ENCODE results near the gene DMRT3.

Gene DMRT3

DNA sequence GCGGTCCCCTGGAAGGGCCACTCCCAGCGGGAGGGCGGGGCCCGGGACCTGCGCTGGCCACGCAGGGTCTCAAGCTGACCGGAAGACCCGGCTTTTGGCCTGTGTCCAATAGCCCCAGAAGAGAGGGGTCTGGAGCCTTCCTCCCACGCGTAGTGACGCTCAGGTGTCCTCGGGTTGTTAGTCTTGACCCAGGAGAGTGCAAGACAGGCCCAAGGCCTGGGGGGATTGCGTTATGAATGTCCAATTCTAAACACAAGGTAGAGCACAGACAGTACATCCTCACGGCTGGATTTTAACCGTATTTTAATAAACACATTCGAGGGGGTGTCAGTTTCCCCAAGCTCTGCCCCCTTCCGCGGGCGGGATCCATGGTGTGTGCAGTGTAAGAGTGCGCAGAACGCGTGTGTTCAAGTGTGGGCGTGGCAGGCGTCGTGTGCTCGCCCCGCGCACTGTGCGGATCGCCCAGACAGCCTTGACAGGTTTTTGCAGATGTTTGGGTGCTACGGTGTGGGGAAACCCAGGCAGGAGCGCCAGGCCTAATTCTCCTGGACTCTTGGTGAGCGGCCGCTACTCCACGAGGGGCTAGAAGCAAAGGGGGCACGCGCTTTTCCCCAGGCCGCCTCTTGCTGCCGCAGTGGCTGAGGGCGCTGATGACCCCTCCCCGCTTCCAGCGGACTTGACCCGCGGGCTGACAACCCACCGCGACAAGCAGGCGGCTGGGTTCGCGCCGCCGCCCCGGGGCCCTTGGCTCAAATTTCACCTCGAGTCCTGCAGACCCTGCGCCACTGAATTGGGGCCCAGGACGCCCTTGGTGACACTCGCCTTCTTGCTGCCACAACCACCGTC lies 6.1 kb upstream of the DMRT3 start:
- H3K27ac ChIP-seq (ENCODE audit: low read depth in 2 of 2, low read length in 2 of 2): no peak overlapping the region
- no peak overlapping the region for H3K4me3 ChIP-seq (ENCODE audit: low read length in 2 of 2)
- H3K4me1 ChIP-seq (ENCODE audit: control insufficient read depth in 2 of 2, insufficient read depth in 2 of 2, low read length in 2 of 2): peaks cover 0 to 15% of the 10 kb centered on the region in 2 donors
- no peak overlapping the region for H3K9ac ChIP-seq (ENCODE audit: low read depth in 1 of 2, low read length in 2 of 2)
- H3K9me3 ChIP-seq (ENCODE audit: control insufficient read depth in 2 of 2, low read length in 2 of 2): no peaks in the 10 kb centered on the region
- no peaks in the 10 kb centered on the region for H3K36me3 ChIP-seq (ENCODE audit: control insufficient read depth in 2 of 2, insufficient read depth in 2 of 2, low read length in 2 of 2)
- peaks cover 82 to 92% of the 10 kb centered on the region in 2 donors for H3K27me3 ChIP-seq (ENCODE audit: control insufficient read depth in 2 of 2, insufficient read depth in 2 of 2, low read length in 2 of 2)

DNA sequence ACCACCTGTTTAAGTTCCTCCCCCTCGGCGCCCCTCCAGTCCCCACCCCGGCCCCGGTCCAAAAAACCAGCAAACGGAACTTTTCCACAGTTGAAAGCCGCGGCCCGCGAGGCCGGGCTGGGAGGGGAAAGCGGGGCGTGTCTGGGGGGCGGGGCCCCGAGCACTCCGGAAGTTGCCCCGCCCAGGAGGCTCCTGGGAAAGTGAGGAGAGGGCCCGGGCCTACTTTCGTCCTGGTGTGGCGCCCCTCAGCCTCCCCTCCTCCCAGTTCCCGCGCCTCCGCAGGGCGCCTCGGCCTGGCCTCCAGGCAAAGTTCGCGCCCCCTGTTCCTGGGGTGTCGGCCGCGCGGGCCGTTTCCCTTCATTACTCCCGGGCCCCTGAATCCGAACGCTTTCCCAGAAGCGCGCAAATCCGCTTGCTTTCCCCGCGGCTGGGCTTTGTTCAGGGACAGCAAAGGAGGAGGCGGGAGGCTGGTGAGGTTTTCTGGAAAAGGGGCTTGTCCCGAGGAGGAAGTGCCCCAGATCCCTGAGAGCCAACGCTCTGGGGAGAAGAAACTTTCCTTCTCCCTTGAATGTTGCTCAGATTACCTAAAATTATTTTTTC lies 4.5 kb upstream of the DMRT3 start:
- H3K4me3 ChIP-seq (ENCODE audit: low read length in 2 of 2): peak overlapping the region; percentile 47 to 65
- H3K36me3 ChIP-seq (ENCODE audit: control insufficient read depth in 2 of 2, insufficient read depth in 2 of 2, low read length in 2 of 2): no peaks in the 10 kb centered on the region
- H3K4me1 ChIP-seq (ENCODE audit: control insufficient read depth in 2 of 2, insufficient read depth in 2 of 2, low read length in 2 of 2): peaks cover 0 to 15% of the 10 kb centered on the region in 2 donors
- no peaks in the 10 kb centered on the region for H3K9me3 ChIP-seq (ENCODE audit: control insufficient read depth in 2 of 2, low read length in 2 of 2)
- no peak overlapping the region for H3K9ac ChIP-seq (ENCODE audit: low read depth in 1 of 2, low read length in 2 of 2)
- peaks cover 76 to 92% of the 10 kb centered on the region in 2 donors for H3K27me3 ChIP-seq (ENCODE audit: control insufficient read depth in 2 of 2, insufficient read depth in 2 of 2, low read length in 2 of 2)
- H3K27ac ChIP-seq (ENCODE audit: low read depth in 2 of 2, low read length in 2 of 2): no peak overlapping the region

DNA sequence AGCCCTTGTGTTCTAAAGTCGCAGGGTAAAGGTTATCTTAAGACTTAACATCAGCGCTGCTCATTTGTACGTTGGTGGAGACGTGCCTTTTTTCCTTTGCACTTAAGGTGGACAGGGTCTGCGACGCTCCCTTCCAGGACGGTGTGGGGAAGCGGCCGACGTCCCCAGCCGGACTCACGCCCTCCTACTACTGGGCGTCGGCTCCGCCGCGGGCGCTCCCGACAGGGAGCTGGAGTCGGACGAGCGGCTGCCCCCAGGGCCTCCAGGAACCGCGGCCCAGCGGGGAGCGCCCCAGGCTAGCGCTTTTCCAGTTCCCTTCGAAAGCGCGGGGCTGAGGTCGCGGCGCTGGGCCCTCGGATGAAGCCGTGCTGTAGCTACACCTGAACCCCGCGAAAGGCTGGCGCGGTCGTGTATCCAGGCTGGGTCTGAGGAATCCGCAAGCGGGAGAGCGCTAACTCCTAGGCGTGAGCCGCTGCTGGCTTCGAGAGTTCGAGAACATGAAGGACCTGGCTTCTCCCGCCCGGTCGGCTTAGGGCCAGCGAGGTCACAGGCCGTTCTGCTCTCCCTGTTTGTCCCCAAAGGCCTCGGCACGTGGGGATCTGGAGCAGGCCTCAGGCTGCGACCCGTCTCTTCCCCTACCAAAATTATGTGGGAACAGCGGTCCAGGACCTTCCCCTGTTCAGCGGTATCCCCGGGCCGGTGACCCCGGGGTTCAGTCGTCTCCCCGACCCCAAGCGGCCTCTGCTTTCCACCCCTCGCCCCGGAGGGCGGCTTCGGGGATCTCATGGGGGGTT lies 3.8 kb upstream of the DMRT3 start:
- H3K9ac ChIP-seq (ENCODE audit: low read depth in 1 of 2, low read length in 2 of 2): no peak overlapping the region
- H3K27ac ChIP-seq (ENCODE audit: low read depth in 2 of 2, low read length in 2 of 2): no peak overlapping the region
- no peaks in the 10 kb centered on the region for H3K36me3 ChIP-seq (ENCODE audit: control insufficient read depth in 2 of 2, insufficient read depth in 2 of 2, low read length in 2 of 2)
- H3K4me3 ChIP-seq (ENCODE audit: low read length in 2 of 2): peak overlapping the region; percentile 47 to 65
- H3K27me3 ChIP-seq (ENCODE audit: control insufficient read depth in 2 of 2, insufficient read depth in 2 of 2, low read length in 2 of 2): peaks cover 74 to 91% of the 10 kb centered on the region in 2 donors
- peaks cover 0 to 15% of the 10 kb centered on the region in 2 donors for H3K4me1 ChIP-seq (ENCODE audit: control insufficient read depth in 2 of 2, insufficient read depth in 2 of 2, low read length in 2 of 2)
- H3K9me3 ChIP-seq (ENCODE audit: control insufficient read depth in 2 of 2, low read length in 2 of 2): no peaks in the 10 kb centered on the region

DNA sequence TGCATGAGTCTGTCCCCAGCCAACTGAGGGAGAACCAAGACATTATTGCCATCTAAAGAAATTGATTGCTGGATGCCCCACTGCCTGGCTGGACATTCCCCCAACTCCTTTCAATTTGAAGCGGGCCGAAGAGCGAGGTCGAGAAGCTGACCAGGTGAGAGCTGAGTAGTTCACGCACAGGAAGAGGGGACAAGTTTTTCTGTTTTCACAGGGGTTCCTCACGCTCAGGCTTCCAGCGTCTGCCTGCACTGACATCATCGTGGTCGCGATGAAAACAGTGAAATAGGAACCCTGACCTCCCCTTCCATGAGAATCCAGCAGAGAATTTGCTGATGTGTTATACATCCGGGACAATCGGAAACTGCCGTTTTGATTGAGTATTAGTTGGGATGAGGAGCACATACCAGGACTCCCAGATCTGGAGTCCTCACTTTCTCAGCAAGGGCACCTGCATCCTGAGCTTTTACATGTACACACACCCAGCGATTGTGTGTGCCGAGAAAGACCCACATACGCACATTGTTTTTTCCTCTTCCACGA lies 3.1 kb upstream of the DMRT3 start:
- H3K4me1 ChIP-seq (ENCODE audit: control insufficient read depth in 2 of 2, insufficient read depth in 2 of 2, low read length in 2 of 2): peaks cover 0 to 15% of the 10 kb centered on the region in 2 donors
- H3K36me3 ChIP-seq (ENCODE audit: control insufficient read depth in 2 of 2, insufficient read depth in 2 of 2, low read length in 2 of 2): no peaks in the 10 kb centered on the region
- no peak overlapping the region for H3K9ac ChIP-seq (ENCODE audit: low read depth in 1 of 2, low read length in 2 of 2)
- H3K4me3 ChIP-seq (ENCODE audit: low read length in 2 of 2): no peak overlapping the region
- no peak overlapping the region for H3K27ac ChIP-seq (ENCODE audit: low read depth in 2 of 2, low read length in 2 of 2)
- H3K9me3 ChIP-seq (ENCODE audit: control insufficient read depth in 2 of 2, low read length in 2 of 2): no peaks in the 10 kb centered on the region
- peaks cover 74 to 91% of the 10 kb centered on the region in 2 donors for H3K27me3 ChIP-seq (ENCODE audit: control insufficient read depth in 2 of 2, insufficient read depth in 2 of 2, low read length in 2 of 2)

DNA sequence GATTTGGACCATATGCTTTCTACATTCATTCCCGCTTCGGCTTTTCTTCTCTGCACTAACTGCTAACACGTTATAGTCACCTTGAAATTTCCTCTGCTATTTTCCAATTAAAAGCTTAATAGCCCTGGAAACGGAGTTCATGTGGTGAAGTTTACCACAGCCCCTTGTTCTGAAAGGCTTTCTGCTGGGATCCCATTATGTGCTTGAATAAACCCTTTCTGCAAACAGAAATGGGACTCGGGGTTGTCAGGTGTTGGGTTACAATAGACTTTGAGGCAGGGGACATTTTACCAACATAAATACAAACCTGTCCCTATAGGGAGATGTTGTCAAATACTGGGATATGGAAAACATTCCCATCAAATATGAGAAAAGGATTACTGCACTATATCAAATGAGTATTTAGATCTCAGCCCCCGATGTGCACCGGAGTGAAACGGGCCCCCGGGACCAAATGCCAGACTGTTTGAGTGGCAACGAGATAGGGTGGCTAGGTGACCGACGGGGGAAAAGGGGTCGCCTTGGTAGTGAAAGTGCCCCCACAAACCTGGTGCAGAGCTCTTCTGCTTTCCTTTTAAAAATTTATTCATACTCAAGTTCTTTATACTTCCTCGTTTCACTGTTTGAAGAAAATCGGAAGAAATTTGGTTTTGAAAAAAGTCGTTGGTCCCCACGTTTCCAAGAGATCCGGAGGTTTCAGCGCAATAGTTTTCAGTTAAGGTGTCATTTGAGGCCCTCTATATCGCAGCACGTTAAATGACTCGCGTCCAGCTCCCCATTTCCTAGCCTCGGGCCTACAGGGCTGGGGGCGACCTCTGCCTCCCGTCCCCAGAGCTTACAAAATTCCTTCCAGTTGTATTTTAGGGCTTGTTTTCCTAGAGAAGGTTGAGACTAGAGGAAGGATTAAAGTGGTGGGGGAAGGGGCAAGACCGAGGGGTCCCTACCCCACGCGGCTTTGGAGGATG lies 2.1 kb upstream of the DMRT3 start:
- peaks cover 76 to 91% of the 10 kb centered on the region in 2 donors for H3K27me3 ChIP-seq (ENCODE audit: control insufficient read depth in 2 of 2, insufficient read depth in 2 of 2, low read length in 2 of 2)

DNA sequence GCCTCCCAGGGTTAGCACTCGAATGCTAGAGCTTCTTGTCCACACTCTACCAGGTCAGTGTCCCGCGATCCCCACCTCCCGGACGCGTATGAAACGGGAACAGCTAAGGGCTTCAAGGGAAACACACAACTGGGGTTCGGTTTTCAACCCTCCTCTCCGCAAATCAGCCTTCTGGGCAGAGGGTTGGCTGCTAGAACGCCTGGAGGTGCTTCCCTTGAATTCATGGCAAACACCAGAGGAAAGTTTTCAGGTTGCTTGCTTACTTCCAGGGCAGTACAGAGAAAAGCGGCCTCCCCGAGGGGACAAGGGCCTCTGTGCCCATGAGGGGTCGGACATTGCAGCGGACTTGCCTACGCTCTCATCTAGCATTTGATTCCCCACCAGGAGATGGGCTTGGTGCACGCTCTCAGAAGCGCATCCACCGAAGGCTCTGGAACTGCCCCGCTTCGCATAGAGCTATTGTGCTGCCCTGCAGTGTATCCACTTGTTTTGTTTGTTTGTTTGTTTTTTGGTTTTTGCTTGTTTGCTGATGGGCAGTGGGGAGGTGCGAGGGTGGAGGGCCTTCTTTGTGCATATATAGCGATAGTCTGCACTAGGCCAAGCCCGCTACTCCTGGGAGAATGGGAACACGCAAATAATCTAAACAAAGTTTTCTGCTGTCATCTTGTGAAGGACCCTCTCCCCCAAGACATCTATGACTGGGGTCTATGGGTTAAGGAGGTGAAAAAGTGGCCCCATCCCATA lies 1.3 kb upstream of the DMRT3 start:
- H3K9me3 ChIP-seq (ENCODE audit: control insufficient read depth in 2 of 2, low read length in 2 of 2): no peaks in the 10 kb centered on the region
- H3K4me3 ChIP-seq (ENCODE audit: low read length in 2 of 2): no peak overlapping the region
- no peak overlapping the region for H3K27ac ChIP-seq (ENCODE audit: low read depth in 2 of 2, low read length in 2 of 2)
- no peak overlapping the region for H3K9ac ChIP-seq (ENCODE audit: low read depth in 1 of 2, low read length in 2 of 2)
- H3K27me3 ChIP-seq (ENCODE audit: control insufficient read depth in 2 of 2, insufficient read depth in 2 of 2, low read length in 2 of 2): peaks cover 77 to 84% of the 10 kb centered on the region in 2 donors
- H3K4me1 ChIP-seq (ENCODE audit: control insufficient read depth in 2 of 2, insufficient read depth in 2 of 2, low read length in 2 of 2): peaks cover 0 to 15% of the 10 kb centered on the region in 2 donors
- H3K36me3 ChIP-seq (ENCODE audit: control insufficient read depth in 2 of 2, insufficient read depth in 2 of 2, low read length in 2 of 2): no peaks in the 10 kb centered on the region

More for the DNA sequence above, 2.1 kb upstream of the DMRT3 start:
- H3K4me3 ChIP-seq (ENCODE audit: low read length in 2 of 2): no peak overlapping the region
- H3K27ac ChIP-seq (ENCODE audit: low read depth in 2 of 2, low read length in 2 of 2): no peak overlapping the region
- no peaks in the 10 kb centered on the region for H3K36me3 ChIP-seq (ENCODE audit: control insufficient read depth in 2 of 2, insufficient read depth in 2 of 2, low read length in 2 of 2)
- H3K4me1 ChIP-seq (ENCODE audit: control insufficient read depth in 2 of 2, insufficient read depth in 2 of 2, low read length in 2 of 2): peaks cover 0 to 15% of the 10 kb centered on the region in 2 donors
- H3K9me3 ChIP-seq (ENCODE audit: control insufficient read depth in 2 of 2, low read length in 2 of 2): no peaks in the 10 kb centered on the region
- no peak overlapping the region for H3K9ac ChIP-seq (ENCODE audit: low read depth in 1 of 2, low read length in 2 of 2)

DNA sequence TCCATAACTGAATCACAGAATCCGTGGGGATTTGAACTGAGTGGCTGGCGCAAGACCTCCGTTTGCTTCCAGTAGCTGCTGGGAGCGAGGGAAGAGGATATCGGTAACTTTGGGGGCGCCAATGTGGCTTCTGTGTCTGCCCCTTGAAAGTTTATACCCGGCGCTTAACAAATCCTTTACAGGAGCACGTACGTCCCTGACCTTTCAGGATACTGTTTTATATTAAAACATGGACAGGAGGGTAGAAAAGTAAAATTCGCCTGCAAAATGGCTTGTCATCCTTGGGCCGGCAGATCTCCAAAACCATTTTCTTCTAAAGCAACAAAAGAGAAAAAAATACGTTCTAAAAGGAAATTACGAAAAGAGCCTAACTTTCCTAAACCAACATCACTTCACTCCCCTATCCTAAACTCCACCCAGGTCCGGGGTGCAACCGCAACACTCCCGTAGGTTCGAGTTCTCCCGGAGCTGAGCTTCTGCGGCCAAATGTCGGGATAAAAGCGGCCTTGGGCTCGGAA lies 656 bp upstream of the DMRT3 start:
- Histone ChIP-seq H3K27ac (ENCODE audit: low read depth in 2 of 2, low read length in 2 of 2) (no peak overlapping the region), H3K27me3 (ENCODE audit: control insufficient read depth in 2 of 2, insufficient read depth in 2 of 2, low read length in 2 of 2) (peaks cover 74 to 82% of the 10 kb centered on the region in 2 donors), H3K4me3 (ENCODE audit: low read length in 2 of 2) (no peak overlapping the region), H3K9ac (ENCODE audit: low read depth in 1 of 2, low read length in 2 of 2) (no peak overlapping the region), H3K4me1 (ENCODE audit: control insufficient read depth in 2 of 2, insufficient read depth in 2 of 2, low read length in 2 of 2) (peaks cover 0 to 12% of the 10 kb centered on the region in 2 donors), H3K9me3 (ENCODE audit: control insufficient read depth in 2 of 2, low read length in 2 of 2) (no peaks in the 10 kb centered on the region), H3K36me3 (ENCODE audit: control insufficient read depth in 2 of 2, insufficient read depth in 2 of 2, low read length in 2 of 2) (no peaks in the 10 kb centered on the region)

DNA sequence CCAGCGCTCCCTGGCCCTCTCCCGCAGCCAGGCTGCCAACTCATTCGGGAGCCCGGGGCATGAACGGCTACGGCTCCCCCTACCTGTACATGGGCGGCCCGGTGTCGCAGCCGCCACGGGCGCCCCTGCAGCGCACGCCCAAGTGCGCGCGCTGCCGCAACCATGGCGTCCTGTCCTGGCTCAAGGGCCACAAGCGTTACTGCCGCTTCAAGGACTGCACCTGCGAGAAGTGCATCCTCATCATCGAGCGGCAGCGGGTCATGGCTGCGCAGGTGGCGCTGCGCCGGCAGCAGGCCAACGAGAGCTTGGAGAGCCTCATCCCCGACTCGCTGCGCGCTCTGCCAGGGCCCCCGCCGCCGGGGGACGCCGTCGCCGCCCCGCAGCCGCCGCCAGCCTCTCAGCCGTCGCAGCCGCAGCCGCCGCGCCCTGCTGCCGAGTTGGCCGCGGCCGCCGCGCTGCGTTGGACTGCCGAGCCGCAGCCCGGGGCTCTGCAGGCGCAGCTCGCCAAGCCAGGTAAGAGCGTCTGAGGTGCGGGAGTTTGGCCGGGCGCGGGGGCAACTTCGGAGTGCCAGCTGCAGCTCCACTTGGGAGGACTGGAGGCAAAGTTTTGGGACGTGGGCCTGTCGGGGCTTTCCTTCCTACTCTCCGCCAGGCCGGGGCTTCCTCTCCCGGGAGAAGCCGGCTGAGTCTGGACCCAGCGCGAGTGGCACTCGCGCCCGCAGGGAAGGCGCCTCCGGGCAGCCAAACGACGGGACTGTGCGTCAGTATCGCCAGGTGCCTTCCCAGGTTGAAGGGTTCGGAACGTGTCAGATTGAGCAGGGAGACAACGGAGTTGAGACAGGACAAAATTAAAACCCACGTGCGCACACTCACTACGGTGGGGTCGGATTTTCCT lies 735 bp downstream of the DMRT3 start:
- Histone ChIP-seq H3K9me3 (ENCODE audit: control insufficient read depth in 2 of 2, low read length in 2 of 2) (no peaks in the 10 kb centered on the region), H3K36me3 (ENCODE audit: control insufficient read depth in 2 of 2, insufficient read depth in 2 of 2, low read length in 2 of 2) (no peaks in the 10 kb centered on the region), H3K4me1 (ENCODE audit: control insufficient read depth in 2 of 2, insufficient read depth in 2 of 2, low read length in 2 of 2) (peaks cover 0 to 10% of the 10 kb centered on the region in 2 donors), H3K27me3 (ENCODE audit: control insufficient read depth in 2 of 2, insufficient read depth in 2 of 2, low read length in 2 of 2) (peaks cover 81 to 82% of the 10 kb centered on the region in 2 donors), H3K27ac (ENCODE audit: low read depth in 2 of 2, low read length in 2 of 2) (no peak overlapping the region), H3K9ac (ENCODE audit: low read depth in 1 of 2, low read length in 2 of 2) (no peak overlapping the region), H3K4me3 (ENCODE audit: low read length in 2 of 2) (no peak overlapping the region)

Data from mucosa of rectum (tissue), 2 donors.